Smooth muscle cell (in vitro differentiated cells): Measurements from ENCODE around the gene NFASC. TPM values are rescaled to one million over a fixed set of nuclear protein-coding genes. Genes with fewer than 3 reads are reported as not detected.

ENCODE experiments used
- DNase-seq: peaks from one replicate; lab custom pipeline; 2025; ENCODE audit not compliant: unreplicated experiment; lab: John Stamatoyannopoulos, UW
- H2AFZ ChIP-seq: fragments of 200-600 bp; sonication (generic); 2 replicates; pipeline ENCODE4 v1.6.0; 2016; ENCODE audit warnings: antibody characterized with exemption, low read depth, mild to moderate bottlenecking
- H3F3A ChIP-seq: fragments of 200-600 bp; sonication (generic); 2 replicates; pipeline ENCODE4 v1.6.0; 2017; ENCODE audit warnings: antibody characterized with exemption, low read depth
- H3K27ac ChIP-seq: fragments of 200-600 bp; sonication (generic); 2 replicates; pipeline ENCODE4 v1.5.1; 2016; ENCODE audit warnings: low read depth, mild to moderate bottlenecking
- H3K27me3 ChIP-seq: fragments of 200-600 bp; sonication (generic); 2 replicates; pipeline ENCODE4 v1.6.1; 2016; ENCODE audit warnings: low read depth, mild to moderate bottlenecking
- H3K36me3 ChIP-seq: fragments of 200-600 bp; sonication (generic); 2 replicates; pipeline ENCODE4 v1.5.1; 2016; ENCODE audit warnings: low read depth
- H3K4me1 ChIP-seq: fragments of 200-600 bp; sonication (generic); 2 replicates; pipeline ENCODE4 v1.5.1; 2016; ENCODE audit warnings: low read depth
- H3K4me2 ChIP-seq: fragments of 200-600 bp; sonication (generic); 2 replicates; pipeline ENCODE4 v1.6.0; 2016; ENCODE audit warnings: mild to moderate bottlenecking
- H3K4me3 ChIP-seq: fragments of 200-600 bp; sonication (generic); 2 replicates; pipeline ENCODE4 v1.5.1; 2016; ENCODE audit warnings: mild to moderate bottlenecking
- H3K79me2 ChIP-seq: fragments of 200-600 bp; sonication (generic); 2 replicates; pipeline ENCODE4 v1.6.0; 2016; ENCODE audit warnings: low read depth, mild to moderate bottlenecking
- H3K9ac ChIP-seq: fragments of 200-600 bp; sonication (generic); 2 replicates; pipeline ENCODE4 v1.6.0; 2016; ENCODE audit warnings: low read depth
- H3K9me3 ChIP-seq: fragments of 200-600 bp; sonication (generic); replicated peaks from 2 replicates; pipeline ENCODE4 v1.5.1; 2016; ENCODE audit warnings: low read depth
- H4K20me1 ChIP-seq: fragments of 200-600 bp; sonication (generic); 2 replicates; pipeline ENCODE4 v1.6.0; 2016; ENCODE audit warnings: low read depth
- WGBS: methylation state at CpG from one replicate; pipeline ENCODE4 v1.1.7; 2016; ENCODE audit warnings: low lambda C conversion rate; 5-methylcytosine and 5-hydroxymethylcytosine counted together
- polyA plus RNA-seq: library from polyadenylated mRNA; unstranded; fragments of >200 nt; fragmentation: Nextera tagmentation; extraction: Ambion mirVana; gene quantifications from 2 replicates; pipeline ENCODE4 v1.2.1, GENCODE V29; 2016
- total RNA-seq: library from RNA; depleted of rRNA; stranded (reverse); fragments of >200 nt; gene quantifications from 2 replicates; pipeline ENCODE4 v1.2.3, GENCODE V29; 2014
- TF ChIP-seq, protein P1 (sequence below): fragments of 200-600 bp; sonication (generic); IDR thresholded peaks from 2 replicates; pipeline ENCODE4 v1.5.1; 2017; ENCODE audit warnings: borderline replicate concordance, mild to moderate bottlenecking, antibody characterized with exemption; ENCODE audit not compliant: insufficient read depth, poor library complexity, severe bottlenecking

NFASC gene
- total and polyA plus RNA-seq, 2 experiments from 2014 or later = 0.09 to 0.63 TPM

DNA sequence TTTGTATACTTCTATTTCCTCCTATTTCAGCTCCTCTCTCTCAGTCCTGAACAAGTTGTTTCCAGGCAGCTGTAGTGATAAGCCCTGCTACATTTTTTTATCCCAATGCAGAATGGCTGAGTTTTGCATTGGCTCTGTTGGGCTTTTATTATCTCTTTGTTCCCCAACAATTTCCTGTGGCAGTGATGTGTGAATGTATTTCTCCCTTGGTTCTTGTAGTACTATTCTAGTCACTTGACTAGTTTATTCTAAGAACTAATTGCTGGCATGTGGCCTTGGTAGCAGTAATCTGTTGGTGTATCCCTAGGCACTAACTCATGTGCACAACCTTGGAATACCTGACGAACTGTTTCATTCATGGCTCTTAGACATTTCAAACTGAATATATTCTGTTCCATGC lies 60.7 kb downstream of the NFASC start:
- no peak overlapping the region for H3K4me3 ChIP-seq
- no peaks in the 10 kb centered on the region for H3K9me3 ChIP-seq
- TF ChIP-seq, protein P1, sequence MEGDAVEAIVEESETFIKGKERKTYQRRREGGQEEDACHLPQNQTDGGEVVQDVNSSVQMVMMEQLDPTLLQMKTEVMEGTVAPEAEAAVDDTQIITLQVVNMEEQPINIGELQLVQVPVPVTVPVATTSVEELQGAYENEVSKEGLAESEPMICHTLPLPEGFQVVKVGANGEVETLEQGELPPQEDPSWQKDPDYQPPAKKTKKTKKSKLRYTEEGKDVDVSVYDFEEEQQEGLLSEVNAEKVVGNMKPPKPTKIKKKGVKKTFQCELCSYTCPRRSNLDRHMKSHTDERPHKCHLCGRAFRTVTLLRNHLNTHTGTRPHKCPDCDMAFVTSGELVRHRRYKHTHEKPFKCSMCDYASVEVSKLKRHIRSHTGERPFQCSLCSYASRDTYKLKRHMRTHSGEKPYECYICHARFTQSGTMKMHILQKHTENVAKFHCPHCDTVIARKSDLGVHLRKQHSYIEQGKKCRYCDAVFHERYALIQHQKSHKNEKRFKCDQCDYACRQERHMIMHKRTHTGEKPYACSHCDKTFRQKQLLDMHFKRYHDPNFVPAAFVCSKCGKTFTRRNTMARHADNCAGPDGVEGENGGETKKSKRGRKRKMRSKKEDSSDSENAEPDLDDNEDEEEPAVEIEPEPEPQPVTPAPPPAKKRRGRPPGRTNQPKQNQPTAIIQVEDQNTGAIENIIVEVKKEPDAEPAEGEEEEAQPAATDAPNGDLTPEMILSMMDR = no peak
- no peaks in the 10 kb centered on the region for H3F3A ChIP-seq
- no peak overlapping the region for H3K9ac ChIP-seq
- no peaks in the 10 kb centered on the region for H4K20me1 ChIP-seq
- H3K79me2 ChIP-seq = no peaks in the 10 kb centered on the region
- peaks cover 19% of the 10 kb centered on the region for H3K27me3 ChIP-seq
- no peak overlapping the region for H2AFZ ChIP-seq
- no peaks in the 10 kb centered on the region for H3K36me3 ChIP-seq
- 82% methylated on average over 1 of the region's 1 CpG for WGBS
- H3K27ac ChIP-seq = no peak overlapping the region
- no peak overlapping the region for H3K4me2 ChIP-seq
- H3K4me1 ChIP-seq = no peaks in the 10 kb centered on the region
- DNase-seq = no peak

DNA sequence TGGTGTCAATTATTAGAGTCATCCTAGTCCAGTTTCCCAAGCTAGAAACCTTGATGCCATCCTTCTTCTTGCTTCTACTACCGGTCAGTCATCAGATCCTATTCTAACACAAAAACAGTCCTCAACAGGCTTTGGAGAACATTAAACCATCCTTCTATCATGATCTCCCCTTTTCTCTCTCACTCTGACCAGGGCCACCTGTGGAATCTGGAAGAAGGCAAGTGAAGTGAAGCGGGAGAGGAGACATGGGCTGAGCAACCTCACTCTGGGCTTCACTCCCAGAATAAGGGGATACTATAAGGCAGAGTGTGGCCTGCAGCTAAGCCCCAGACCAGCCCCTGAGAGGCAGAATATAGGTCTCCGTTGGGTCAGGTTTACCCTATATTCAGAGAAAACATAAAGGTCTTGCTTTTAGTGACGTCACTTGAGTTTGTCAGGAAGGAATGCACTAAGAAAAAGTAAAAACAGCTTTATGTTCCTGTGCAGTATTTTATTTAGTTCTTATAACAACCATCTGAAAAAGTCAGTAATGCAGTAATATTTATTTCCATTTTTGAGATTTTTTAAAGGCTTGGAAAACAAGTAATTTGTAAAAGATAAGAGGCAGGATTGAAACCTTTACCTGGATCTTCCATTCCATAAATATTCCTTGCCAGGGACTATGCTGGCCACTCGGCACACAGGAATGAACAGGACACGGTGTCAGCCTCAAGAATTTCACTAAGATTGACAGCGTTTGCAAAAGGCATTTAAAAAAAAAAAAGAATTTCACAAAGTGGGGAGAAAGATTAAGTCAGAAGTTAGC lies 61.3 kb downstream of the NFASC start:
- Histone ChIP-seq H2AFZ (no peak overlapping the region), H3K27me3 (peaks cover 19% of the 10 kb centered on the region), H3K4me3 (no peak overlapping the region), H3K9ac (no peak overlapping the region), H3K79me2 (no peaks in the 10 kb centered on the region), H3K4me2 (no peak overlapping the region), H3K36me3 (no peaks in the 10 kb centered on the region), H3K27ac (no peak overlapping the region), H3F3A (no peaks in the 10 kb centered on the region), H3K4me1 (no peaks in the 10 kb centered on the region), H4K20me1 (no peaks in the 10 kb centered on the region), H3K9me3 (no peaks in the 10 kb centered on the region)
- WGBS = 83% methylated on average over 7 of the region's 7 CpGs
- TF ChIP-seq, protein P1 = no peak
- no peak for DNase-seq

DNA sequence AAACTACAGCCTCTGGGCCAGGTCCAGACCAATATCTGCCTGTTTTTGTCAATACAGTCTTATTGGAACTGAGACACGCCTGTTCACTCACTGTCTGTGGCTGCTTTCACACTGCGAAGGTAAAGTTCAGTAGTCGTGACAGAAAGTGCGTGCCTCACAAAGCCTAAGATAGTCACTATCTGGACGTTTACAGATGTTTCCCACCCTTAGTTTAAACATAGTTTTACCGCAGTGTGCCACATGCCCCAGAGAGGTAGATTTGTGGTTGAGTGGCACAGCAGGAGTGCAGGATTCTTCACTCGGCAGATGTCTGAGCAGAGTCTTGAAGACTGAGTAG lies 61.9 kb downstream of the NFASC start:
- Histone ChIP-seq H2AFZ (no peak overlapping the region), H3K4me1 (no peaks in the 10 kb centered on the region), H3F3A (no peaks in the 10 kb centered on the region), H3K4me3 (no peak overlapping the region), H3K9ac (no peak overlapping the region), H4K20me1 (no peaks in the 10 kb centered on the region), H3K4me2 (no peak overlapping the region), H3K9me3 (no peaks in the 10 kb centered on the region), H3K79me2 (no peaks in the 10 kb centered on the region), H3K36me3 (no peaks in the 10 kb centered on the region), H3K27ac (no peak overlapping the region), H3K27me3 (peaks cover 20% of the 10 kb centered on the region)
- TF ChIP-seq, protein P1 = no peak
- DNase-seq = no peak
- 85% methylated on average over 7 of the region's 7 CpGs for WGBS

DNA sequence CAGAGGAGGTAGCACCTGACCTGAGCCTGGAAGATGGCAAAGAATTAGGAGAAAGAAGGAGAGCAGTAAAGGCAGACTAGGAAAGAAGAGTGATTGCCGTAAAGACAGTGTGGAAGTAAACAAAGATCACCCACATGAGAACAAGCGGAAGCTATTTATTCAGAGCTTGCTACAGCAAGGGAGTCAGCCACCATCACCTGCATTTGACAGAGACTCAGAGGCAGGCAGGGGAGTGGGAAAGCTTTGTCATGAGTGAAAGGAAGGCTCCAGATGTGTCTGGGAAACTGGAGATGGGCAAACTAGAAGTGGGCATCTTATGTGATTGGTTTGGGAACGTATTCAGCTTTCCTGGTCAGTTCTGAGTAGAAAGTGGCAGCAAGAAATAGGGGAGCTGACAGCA lies 64.5 kb downstream of the NFASC start:
- DNase-seq = no peak
- no peaks in the 10 kb centered on the region for H3K9me3 ChIP-seq
- H3K79me2 ChIP-seq = no peaks in the 10 kb centered on the region
- H3K4me3 ChIP-seq = no peak overlapping the region
- H3F3A ChIP-seq = no peaks in the 10 kb centered on the region
- H3K9ac ChIP-seq = no peak overlapping the region
- no peak overlapping the region for H3K27ac ChIP-seq
- H3K4me1 ChIP-seq = no peaks in the 10 kb centered on the region
- no peak overlapping the region for H3K4me2 ChIP-seq
- WGBS = 90% methylated on average over 3 of the region's 3 CpGs
- TF ChIP-seq, protein P1 = no peak
- no peaks in the 10 kb centered on the region for H3K36me3 ChIP-seq
- no peaks in the 10 kb centered on the region for H4K20me1 ChIP-seq
- H2AFZ ChIP-seq = no peak overlapping the region
- H3K27me3 ChIP-seq = peaks cover 30% of the 10 kb centered on the region
